HEK293 (cell line): Measurements from ENCODE around the gene TAMALIN.
A peak's percentile ranks its signal among the peaks of the same experiment; 100 is the strongest.

ENCODE experiments used
- AEBP2 ChIP-seq: fragments of 450-650 bp; formaldehyde crosslinking; IDR thresholded peaks from 2 replicates; pipeline ENCODE4 v1.5.1; 2016; ENCODE audit warnings: missing biosample characterization, missing genetic modification characterization, borderline replicate concordance
- BCL11A ChIP-seq: fragments of 450-650 bp; formaldehyde crosslinking; IDR thresholded peaks from 2 replicates; pipeline ENCODE4 v1.5.1; 2016; ENCODE audit warnings: low read depth, missing biosample characterization, missing genetic modification characterization
- GLI4 ChIP-seq: fragments of 450-650 bp; formaldehyde crosslinking; IDR thresholded peaks from 2 replicates; pipeline ENCODE4 v1.5.1; 2016; ENCODE audit warnings: missing biosample characterization, missing genetic modification characterization
- GLIS1 ChIP-seq: fragments of 450-650 bp; formaldehyde crosslinking; IDR thresholded peaks from 2 replicates; pipeline ENCODE4 v1.5.1; 2016; ENCODE audit warnings: missing biosample characterization, missing genetic modification characterization
- KLF10 ChIP-seq: fragments of 450-650 bp; IDR thresholded peaks from 2 replicates; pipeline ENCODE4 v1.5.1; 2018; ENCODE audit warnings: missing biosample characterization, mild to moderate bottlenecking, missing genetic modification characterization
- OSR2 ChIP-seq: fragments of 450-650 bp; formaldehyde crosslinking; IDR thresholded peaks from 2 replicates; pipeline ENCODE4 v1.5.1; 2016; ENCODE audit warnings: missing biosample characterization, missing genetic modification characterization
- SALL2 ChIP-seq: fragments of 450-650 bp; formaldehyde crosslinking; IDR thresholded peaks from 2 replicates; pipeline ENCODE4 v1.5.0; 2017; ENCODE audit warnings: missing biosample characterization, mild to moderate bottlenecking, missing genetic modification characterization, borderline replicate concordance
- SP7 ChIP-seq: fragments of 450-650 bp; formaldehyde crosslinking; IDR thresholded peaks from 2 replicates; pipeline ENCODE4 v1.5.1; 2016; ENCODE audit warnings: missing biosample characterization, missing genetic modification characterization
- TCF7L2 ChIP-seq: IDR thresholded peaks from 2 replicates; pipeline ENCODE4 v1.6.1; 2011; ENCODE audit warnings: low read depth, mild to moderate bottlenecking, inconsistent platforms, low read length, moderate library complexity, borderline replicate concordance
- TRIM28 ChIP-seq: IDR thresholded peaks from 2 replicates; pipeline ENCODE4 v1.6.1; 2011; ENCODE audit warnings: low read length, control low read depth, borderline replicate concordance
- ZBTB44 ChIP-seq: fragments of 450-650 bp; IDR thresholded peaks from 2 replicates; pipeline ENCODE4 v1.5.1; 2018; ENCODE audit warnings: missing biosample characterization, mild to moderate bottlenecking, missing genetic modification characterization
- ZFHX2 ChIP-seq: fragments of 450-650 bp; formaldehyde crosslinking; conservative IDR thresholded peaks from 2 replicates; pipeline ENCODE4 v1.5.1; 2016; ENCODE audit warnings: missing biosample characterization, missing genetic modification characterization
- ZNF138 ChIP-seq: fragments of 450-650 bp; formaldehyde crosslinking; IDR thresholded peaks from 2 replicates; pipeline ENCODE4 v1.5.1; 2016; ENCODE audit warnings: missing biosample characterization, missing genetic modification characterization, borderline replicate concordance
- ZNF140 ChIP-seq: fragments of 450-650 bp; formaldehyde crosslinking; IDR thresholded peaks from 2 replicates; pipeline ENCODE4 v1.5.1; 2016; ENCODE audit warnings: missing biosample characterization, missing genetic modification characterization
- ZNF174 ChIP-seq: fragments of 450-650 bp; formaldehyde crosslinking; IDR thresholded peaks from 2 replicates; pipeline ENCODE4 v1.5.0; 2017; ENCODE audit warnings: missing biosample characterization, mild to moderate bottlenecking, missing genetic modification characterization
- ZNF184 ChIP-seq: fragments of 450-650 bp; IDR thresholded peaks from 2 replicates; pipeline ENCODE4 v1.5.1; 2018; ENCODE audit warnings: missing biosample characterization, mild to moderate bottlenecking, missing genetic modification characterization
- ZNF292 ChIP-seq: fragments of 450-650 bp; formaldehyde crosslinking; IDR thresholded peaks from 2 replicates; pipeline ENCODE4 v1.5.1; 2016; ENCODE audit warnings: low read depth, missing biosample characterization, missing genetic modification characterization, borderline replicate concordance
- ZNF311 ChIP-seq: fragments of 450-650 bp; formaldehyde crosslinking; IDR thresholded peaks from 2 replicates; pipeline ENCODE4 v1.5.1; 2017; ENCODE audit warnings: missing biosample characterization, missing genetic modification characterization, borderline replicate concordance
- ZNF518A ChIP-seq: fragments of 450-650 bp; formaldehyde crosslinking; conservative IDR thresholded peaks from 2 replicates; pipeline ENCODE4 v1.5.1; 2016; ENCODE audit warnings: low read depth, missing biosample characterization, missing genetic modification characterization
- ZNF529 ChIP-seq: fragments of 450-650 bp; formaldehyde crosslinking; IDR thresholded peaks from 2 replicates; pipeline ENCODE4 v1.5.1; 2017; ENCODE audit warnings: missing genetic modification characterization, missing biosample characterization; ENCODE audit not compliant: insufficient replicate concordance
- ZNF560 ChIP-seq: fragments of 450-650 bp; formaldehyde crosslinking; IDR thresholded peaks from 2 replicates; pipeline ENCODE4 v1.5.1; 2017; ENCODE audit warnings: missing biosample characterization, missing genetic modification characterization, borderline replicate concordance
- ZNF704 ChIP-seq: fragments of 450-650 bp; formaldehyde crosslinking; IDR thresholded peaks from 2 replicates; pipeline ENCODE4 v1.5.1; 2016; ENCODE audit warnings: missing biosample characterization, missing genetic modification characterization
- ZNF776 ChIP-seq: fragments of 450-650 bp; formaldehyde crosslinking; IDR thresholded peaks from 2 replicates; pipeline ENCODE4 v1.5.0; 2017; ENCODE audit warnings: missing biosample characterization, missing genetic modification characterization, borderline replicate concordance
- TF ChIP-seq, protein P1 (sequence below): fragments of 450-650 bp; formaldehyde crosslinking; IDR thresholded peaks from 2 replicates; pipeline ENCODE4 v1.5.1; 2017; ENCODE audit warnings: missing biosample characterization, missing genetic modification characterization
- TF ChIP-seq, protein P2 (sequence below): fragments of 450-650 bp; formaldehyde crosslinking; IDR thresholded peaks from 2 replicates; pipeline ENCODE4 v1.5.1; 2017; ENCODE audit warnings: missing biosample characterization, missing genetic modification characterization

TAMALIN gene

GRCh38 chr12:52023182-52023975, 16.6 kb downstream of the TAMALIN start (continued):
- TF ChIP-seq, protein P1, sequence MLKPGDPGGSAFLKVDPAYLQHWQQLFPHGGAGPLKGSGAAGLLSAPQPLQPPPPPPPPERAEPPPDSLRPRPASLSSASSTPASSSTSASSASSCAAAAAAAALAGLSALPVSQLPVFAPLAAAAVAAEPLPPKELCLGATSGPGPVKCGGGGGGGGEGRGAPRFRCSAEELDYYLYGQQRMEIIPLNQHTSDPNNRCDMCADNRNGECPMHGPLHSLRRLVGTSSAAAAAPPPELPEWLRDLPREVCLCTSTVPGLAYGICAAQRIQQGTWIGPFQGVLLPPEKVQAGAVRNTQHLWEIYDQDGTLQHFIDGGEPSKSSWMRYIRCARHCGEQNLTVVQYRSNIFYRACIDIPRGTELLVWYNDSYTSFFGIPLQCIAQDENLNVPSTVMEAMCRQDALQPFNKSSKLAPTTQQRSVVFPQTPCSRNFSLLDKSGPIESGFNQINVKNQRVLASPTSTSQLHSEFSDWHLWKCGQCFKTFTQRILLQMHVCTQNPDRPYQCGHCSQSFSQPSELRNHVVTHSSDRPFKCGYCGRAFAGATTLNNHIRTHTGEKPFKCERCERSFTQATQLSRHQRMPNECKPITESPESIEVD (tag by site-specific recombination) = no peak
- TF ChIP-seq TRIM28 (no peak), GLI4 (tag by site-specific recombination) (no peak), TCF7L2 (no peak), AEBP2 (tag by site-specific recombination) (no peak), ZNF174 (tag by site-specific recombination) (no peak), ZNF138 (tag by site-specific recombination) (no peak), SALL2 (no peak), GLIS1 (tag by site-specific recombination) (peak; percentile 83), ZNF518A (tag by site-specific recombination) (no peak), ZNF184 (tag by site-specific recombination) (no peak), OSR2 (tag by site-specific recombination) (no peak), ZFHX2 (peak; percentile 96), ZNF529 (tag by site-specific recombination) (no peak), ZNF704 (no peak), ZNF292 (tag by site-specific recombination) (no peak), ZNF311 (tag by site-specific recombination) (no peak), ZNF140 (tag by site-specific recombination) (no peak), KLF10 (tag by site-specific recombination) (peak; percentile 71; the same call in 1 of the 2 replicates), ZNF560 (tag by site-specific recombination) (no peak), ZBTB44 (no peak), ZNF776 (tag by site-specific recombination) (no peak), SP7 (tag by site-specific recombination) (peak; percentile 63; the same call in 1 of the 2 replicates), BCL11A (tag by site-specific recombination) (no peak)
- TF ChIP-seq, protein P2, sequence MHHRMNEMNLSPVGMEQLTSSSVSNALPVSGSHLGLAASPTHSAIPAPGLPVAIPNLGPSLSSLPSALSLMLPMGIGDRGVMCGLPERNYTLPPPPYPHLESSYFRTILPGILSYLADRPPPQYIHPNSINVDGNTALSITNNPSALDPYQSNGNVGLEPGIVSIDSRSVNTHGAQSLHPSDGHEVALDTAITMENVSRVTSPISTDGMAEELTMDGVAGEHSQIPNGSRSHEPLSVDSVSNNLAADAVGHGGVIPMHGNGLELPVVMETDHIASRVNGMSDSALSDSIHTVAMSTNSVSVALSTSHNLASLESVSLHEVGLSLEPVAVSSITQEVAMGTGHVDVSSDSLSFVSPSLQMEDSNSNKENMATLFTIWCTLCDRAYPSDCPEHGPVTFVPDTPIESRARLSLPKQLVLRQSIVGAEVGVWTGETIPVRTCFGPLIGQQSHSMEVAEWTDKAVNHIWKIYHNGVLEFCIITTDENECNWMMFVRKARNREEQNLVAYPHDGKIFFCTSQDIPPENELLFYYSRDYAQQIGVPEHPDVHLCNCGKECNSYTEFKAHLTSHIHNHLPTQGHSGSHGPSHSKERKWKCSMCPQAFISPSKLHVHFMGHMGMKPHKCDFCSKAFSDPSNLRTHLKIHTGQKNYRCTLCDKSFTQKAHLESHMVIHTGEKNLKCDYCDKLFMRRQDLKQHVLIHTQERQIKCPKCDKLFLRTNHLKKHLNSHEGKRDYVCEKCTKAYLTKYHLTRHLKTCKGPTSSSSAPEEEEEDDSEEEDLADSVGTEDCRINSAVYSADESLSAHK (tag by site-specific recombination) = no peak
